ENCODE data around the gene PDZD4. TPM values are rescaled to one million over a fixed set of nuclear protein-coding genes. Genes with fewer than 3 reads are reported as not detected.
"Not testable (repeated sequence)": the region's sequence is repeated elsewhere in the genome, so short reads cannot be mapped to it uniquely, and the experiment has no call there.

PDZD4 gene
- total RNA-seq, 1 experiment from 2014 or later = 5.7 TPM

DNA sequence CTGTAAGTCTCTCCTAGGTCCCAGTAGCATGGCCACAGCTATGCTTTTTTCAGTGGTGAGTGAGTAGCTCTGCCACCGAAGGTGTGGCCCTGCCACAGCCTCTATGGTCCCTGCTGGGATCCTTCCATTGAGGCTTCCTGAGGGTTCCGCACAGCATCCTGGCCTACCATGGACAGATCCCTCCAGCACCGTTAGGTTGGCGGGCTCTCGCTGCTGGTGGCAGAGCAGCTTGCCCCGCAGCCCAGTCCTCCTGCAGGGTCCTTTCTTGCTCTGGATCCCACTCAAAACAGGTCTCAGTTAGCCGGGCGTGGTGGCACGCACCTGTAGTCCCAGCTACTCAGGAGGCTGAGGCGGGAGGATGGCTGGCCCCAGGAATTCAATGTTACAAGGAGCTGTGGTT lies 2.4 kb upstream of the PDZD4 start:
- DNase-seq (ENCODE audit: low read depth) = no peak

- DNase-seq (ENCODE audit: low read depth) = no peak
These were observed 1.2 kb upstream of the PDZD4 start for GRCh38 chrX:153831429-153832150.

DNA sequence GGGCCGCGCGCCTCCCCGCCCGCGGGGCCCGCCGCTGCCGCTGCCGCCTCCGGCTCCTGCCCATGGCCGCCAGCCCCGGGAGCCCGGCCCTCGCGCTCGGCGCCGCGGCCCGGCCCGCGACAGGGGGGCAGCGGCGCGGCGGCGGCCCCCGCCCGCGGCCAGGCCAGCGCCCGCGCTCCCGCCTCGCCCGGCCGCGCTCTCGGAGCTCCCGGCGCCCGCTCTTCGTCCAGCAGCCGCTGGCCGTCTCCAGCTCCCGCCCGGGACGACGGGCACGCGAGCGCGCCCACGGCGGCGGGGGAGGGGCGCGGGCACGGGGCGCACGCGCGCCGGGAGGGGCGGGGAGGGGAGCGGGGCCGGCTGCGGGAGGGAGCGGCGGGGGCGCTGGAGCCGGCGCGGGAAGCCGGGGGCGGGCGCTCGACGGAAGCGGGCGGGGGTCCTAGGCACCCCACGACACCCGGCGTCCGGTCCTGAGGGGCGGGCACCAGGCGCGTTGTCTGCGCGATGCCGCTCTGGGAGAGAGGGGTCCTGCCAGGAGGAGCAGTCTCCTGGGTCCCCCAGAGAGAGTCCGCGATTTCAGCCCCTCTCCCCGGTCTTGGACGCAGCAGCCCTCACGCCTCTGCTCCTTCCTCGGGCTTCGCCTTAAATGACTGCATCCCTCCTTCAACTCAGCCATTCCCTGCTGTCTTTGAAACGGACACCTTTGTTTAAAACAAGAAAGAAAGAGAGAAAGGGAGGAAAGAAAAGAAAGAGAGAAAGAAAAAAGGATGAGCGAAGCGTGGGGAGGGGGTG lies 490 bp upstream of the PDZD4 start:
- DNase-seq (ENCODE audit: low read depth) = no peak

- DNase-seq (ENCODE audit: low read depth) = no peak
These were observed 870 bp downstream of the PDZD4 start for GRCh38 chrX:153829549-153829798.

- DNase-seq (ENCODE audit: low read depth) = no peak
These were observed 1.4 kb downstream of the PDZD4 start for GRCh38 chrX:153828723-153829548.

- no peak for DNase-seq (ENCODE audit: low read depth)
These were observed 2.0 kb downstream of the PDZD4 start for GRCh38 chrX:153828308-153828707.

DNA sequence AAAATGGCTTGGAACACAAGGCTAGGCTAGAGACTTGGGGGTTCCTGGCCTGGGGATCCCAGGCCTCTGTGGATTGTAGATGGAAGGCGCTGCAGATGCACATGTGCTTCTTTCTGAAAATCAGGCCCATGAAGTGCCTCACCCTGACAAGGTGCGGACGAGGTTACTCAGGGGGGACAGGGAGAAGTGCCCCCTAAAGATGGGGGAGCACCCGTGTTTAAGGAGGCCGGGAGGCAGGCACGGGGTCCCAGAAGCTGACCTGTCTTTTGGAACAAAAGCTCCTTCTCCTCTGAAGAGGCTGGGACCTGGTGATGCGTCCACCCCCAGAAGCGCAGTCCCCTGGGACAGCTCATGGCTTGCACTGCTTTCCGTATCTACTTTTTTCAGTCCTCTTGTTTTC lies 2.4 kb downstream of the PDZD4 start:
- DNase-seq (ENCODE audit: low read depth) = no peak

DNA sequence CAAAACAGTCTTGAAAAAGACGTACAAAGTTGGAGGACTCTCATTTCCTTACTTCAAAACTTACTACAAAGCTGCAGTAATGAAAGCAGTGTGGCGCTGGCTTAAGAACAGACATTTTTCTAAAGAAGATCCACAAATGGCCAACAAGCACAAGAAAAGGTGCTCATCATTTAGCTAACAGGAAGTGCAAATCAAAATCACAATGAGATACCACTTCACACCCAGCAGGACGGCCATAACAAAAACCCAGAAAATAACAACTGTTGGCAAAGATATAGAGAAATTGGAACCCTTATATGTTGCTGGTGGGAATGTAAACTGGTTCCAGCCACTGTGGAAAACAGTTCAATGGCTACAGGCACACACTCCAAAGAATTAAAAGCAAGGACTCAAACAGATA lies 3.3 kb downstream of the PDZD4 start:
- DNase-seq (ENCODE audit: low read depth) = no peak

- no peak for DNase-seq (ENCODE audit: low read depth)
These were observed 5.3 kb downstream of the PDZD4 start for GRCh38 chrX:153825042-153825441.

DNA sequence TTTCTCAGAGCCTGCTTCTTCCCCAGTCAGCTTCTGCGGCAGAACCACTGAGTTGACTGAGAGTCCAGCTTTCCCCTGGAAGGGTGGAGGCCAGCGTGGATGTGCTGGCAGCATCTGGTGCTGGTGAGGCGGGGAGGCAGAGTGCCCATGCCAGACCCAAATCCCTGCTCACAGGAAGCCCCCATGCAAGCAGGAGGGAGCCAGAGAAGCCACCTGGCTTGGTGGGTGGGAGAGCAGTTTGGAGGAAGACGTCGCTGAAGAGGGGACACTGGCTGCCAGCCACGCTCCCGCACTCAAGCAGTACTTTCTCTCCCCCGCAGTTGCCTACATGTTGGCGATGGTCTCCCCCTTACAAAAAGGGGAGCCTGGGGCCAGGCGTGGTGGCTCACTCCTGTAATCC lies 6.0 kb downstream of the PDZD4 start:
- DNase-seq (ENCODE audit: low read depth) = no peak

GRCh38 chrX:153821066-153821465 lies 9.3 kb downstream of the PDZD4 start:
- DNase-seq (ENCODE audit: low read depth) = no peak

DNA sequence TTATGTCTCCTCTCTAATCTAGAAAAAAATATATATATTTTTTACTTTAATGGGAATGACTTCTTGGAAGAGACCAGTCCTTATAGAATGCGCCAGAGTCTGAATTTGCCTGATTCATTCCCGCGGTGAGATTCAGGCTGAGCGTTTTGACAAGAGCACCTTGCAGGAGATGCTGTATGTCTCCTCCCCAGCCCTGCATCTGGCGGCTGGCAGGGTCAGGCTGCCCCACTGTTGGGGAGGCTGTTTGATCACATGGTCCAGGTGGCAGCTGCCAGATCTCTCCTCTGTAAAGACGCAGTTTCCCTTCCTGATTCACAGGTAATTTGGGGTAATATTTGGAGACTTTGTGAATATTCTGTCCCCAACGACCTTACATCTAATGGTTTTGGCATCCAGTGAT lies 9.7 kb downstream of the PDZD4 start:
- DNase-seq (ENCODE audit: low read depth) = no peak

DNA sequence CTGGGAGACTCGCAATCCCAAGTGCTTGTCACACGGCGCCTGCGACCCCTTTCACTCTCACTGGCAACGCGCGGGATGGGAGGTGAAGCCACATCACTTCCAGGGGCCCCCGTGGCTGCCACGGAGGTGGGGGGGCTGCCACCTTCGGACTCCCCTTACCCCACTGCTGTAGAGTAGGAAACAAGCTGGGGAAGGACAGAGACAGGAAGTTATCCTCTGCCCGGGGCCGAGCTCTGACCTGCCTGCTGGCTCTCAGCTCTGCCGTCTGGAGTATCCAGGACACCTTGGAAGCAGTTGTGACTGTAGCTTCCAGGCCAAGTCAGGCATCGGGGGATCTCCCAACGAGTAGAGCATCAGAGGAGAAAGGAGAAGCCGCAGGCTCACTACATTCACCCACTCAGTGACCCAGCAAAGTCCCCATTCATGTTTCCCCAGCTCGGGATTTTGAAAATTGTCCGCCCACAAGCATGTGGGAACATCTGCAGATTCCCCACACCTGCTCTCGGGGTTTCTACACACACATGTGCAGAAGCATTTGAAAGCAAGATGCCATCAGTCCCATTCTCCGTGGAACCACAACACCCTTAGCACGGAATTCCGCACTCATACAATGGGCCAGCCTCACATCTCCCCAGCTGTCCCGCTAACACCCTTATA lies 10.8 kb downstream of the PDZD4 start:
- no peak for DNase-seq (ENCODE audit: low read depth)

GRCh38 chrX:153818571-153819383 lies 11.6 kb downstream of the PDZD4 start:
- DNase-seq (ENCODE audit: low read depth) = peak; percentile 56

DNA sequence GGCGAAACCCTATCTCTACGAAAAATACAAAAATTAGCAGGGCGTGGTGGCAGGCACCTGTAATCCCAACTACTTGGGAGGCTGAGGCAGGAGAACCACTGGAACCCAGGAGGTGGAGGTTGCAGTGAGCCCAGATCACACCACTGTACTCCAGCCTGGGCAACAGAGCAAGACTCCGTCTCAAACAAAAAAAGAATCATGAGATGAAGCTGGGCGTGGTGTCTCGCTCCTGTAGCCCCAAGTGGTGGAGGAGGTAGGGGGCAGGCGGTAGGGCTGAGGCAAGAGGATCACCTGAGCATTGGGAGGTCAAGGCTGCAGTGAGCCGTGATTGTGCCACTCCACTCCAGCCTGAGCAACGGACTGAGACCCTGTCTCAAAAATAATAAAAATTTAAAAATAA lies 12.3 kb downstream of the PDZD4 start:
- DNase-seq (ENCODE audit: low read depth) = not testable (repeated sequence)

- no peak for DNase-seq (ENCODE audit: low read depth)
These were observed 13.3 kb downstream of the PDZD4 start for GRCh38 chrX:153816831-153817690.

DNA sequence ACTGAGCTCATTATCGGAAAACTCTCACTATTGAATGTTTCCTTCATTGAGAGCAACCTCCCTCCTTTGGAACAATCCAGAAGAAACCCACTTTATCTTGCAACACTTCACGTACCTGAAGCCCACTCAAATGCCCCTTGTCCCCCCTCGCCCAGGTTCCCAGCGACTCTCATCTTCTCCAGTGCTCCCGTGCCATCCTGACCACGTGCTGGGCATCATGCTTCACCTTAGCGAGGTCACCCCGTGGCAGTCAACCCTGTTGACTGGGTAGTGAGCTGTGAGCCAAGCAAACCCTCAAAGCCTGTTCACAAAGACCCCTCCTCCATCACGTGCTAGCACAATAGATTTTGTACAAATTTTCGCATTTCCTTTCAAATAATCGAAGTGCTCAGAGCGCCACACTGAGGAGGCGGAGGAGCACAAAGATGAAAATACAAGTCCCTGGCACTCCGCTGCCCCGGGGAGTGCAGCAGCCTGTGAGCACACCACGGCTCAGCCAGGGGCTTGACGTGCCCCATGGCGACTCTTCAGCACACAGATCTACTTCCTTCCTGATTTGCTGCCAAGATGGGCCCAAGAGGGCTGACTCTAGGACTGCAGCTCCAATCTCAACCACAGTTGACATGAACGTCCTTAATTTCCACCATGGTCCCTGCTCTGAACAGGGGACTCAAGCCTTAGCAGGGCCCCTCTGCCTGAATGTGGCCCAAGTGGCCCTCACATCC lies 15.6 kb downstream of the PDZD4 start:
- DNase-seq (ENCODE audit: low read depth) = no peak

DNA sequence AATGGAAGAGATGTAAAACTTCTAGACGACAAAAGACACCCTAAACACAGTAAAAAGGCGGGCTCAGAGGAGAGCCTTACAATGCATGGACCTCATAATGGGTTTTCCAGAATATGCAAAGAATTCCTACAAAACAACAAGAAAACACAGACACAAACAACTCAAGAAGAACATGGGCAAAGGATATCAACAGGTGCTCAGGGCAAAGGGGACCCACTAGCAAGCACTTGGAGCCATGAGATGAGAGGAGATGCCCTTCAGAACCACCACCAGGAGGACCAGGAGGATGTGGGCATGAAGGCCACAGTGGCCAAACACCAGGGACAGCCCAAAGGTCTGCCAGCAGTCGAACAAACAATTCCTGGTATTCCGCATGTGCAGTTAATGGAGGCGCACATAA lies 17.2 kb downstream of the PDZD4 start:
- no peak for DNase-seq (ENCODE audit: low read depth)

DNA sequence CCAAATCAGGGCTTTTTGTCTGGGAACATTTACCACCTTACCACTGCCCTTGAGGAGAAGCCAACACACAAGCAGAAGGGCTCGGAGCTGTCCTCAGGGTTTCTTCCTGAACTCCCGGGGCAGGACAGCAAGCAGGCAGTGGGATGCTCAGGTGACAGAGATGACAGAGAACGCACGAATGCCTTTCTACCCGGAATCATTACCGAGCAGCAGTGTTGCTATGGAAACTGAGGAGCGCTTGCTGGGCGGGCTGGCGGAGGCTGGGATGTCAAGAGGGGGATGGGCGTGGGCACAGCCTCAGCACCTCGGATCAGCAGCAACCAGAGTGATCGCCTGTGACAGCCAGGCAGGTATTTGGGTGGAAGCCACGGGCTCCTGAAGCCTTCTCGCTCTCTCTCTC lies 18.1 kb downstream of the PDZD4 start:
- no peak for DNase-seq (ENCODE audit: low read depth)

DNA sequence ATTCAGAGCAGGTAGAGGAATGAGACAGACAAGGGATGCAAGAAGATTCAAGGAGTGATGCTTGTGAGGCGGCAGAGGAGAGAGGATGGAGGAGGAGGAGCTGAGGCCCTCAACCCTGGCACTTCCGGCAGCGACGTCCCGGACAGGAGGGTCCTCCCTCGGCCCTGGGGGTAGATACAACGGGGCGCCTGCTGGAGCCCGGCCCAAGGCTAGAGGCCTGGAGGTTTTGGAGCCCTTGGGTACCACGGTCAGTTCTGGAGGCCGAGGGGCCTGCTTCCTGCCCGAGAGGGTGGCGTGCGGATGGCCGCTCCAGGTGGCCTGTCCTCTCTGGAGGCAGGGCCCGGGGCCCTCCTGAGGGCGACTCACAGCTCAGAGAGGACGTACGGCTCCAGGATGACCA lies 22.4 kb downstream of the PDZD4 start:
- no peak for DNase-seq (ENCODE audit: low read depth)

Measured in Daoy (cell line).